Measurements from ENCODE around the gene KDM1B. TPM values are rescaled to one million over a fixed set of nuclear protein-coding genes. Genes with fewer than 3 reads are reported as not detected.
"Not testable (repeated sequence)": the region's sequence is repeated elsewhere in the genome, so short reads cannot be mapped to it uniquely, and the experiment has no call there.

Gene KDM1B
- total and polyA plus RNA-seq, 2 experiments from 2014 or later: 3.8 to 9.0 TPM

- TF ChIP-seq JUNB (IDR thresholded peaks at IDR 0.05; ENCODE audit: unreplicated experiment) (no peak), NANOG (IDR thresholded peaks at IDR 0.05; ENCODE audit: borderline replicate concordance) (no peak), EZH2phosphoT487 (IDR thresholded peaks at IDR 0.05; ENCODE audit: unreplicated experiment) (no peak), POLR2AphosphoS5 (IDR thresholded peaks at IDR 0.05; ENCODE audit: low read depth) (no peak), CTCF (conservative IDR thresholded peaks at IDR 0.05; ENCODE audit: low read depth in 2 of 2) (no peak), CREB1 (CRISPR knock-in tag; IDR thresholded peaks at IDR 0.05; ENCODE audit: low read depth) (no peak), ETS1 (IDR thresholded peaks at IDR 0.05) (no peak), STAT1 (IDR thresholded peaks at IDR 0.05; ENCODE audit: unreplicated experiment) (no peak)
These were observed 7.6 kb upstream of the KDM1B start (continued) for GRCh38 chr6:18147616-18148015.

- ATAC-seq: no peak
These were observed 6.8 kb upstream of the KDM1B start for GRCh38 chr6:18148304-18149025.

GRCh38 chr6:18151391-18151790 is 3.8 kb upstream of the KDM1B start:
- not testable (repeated sequence) for H3K36me3 ChIP-seq (ENCODE audit: insufficient read depth); H3F3A ChIP-seq (replicated peaks; ENCODE audit: low read depth); H3K9me2 ChIP-seq (ENCODE audit: insufficient read depth); H3K27ac ChIP-seq (ENCODE audit: low read depth); H4K20me1 ChIP-seq (replicated peaks; ENCODE audit: insufficient read depth); H3K4me2 ChIP-seq; H3K9me3 Mint-ChIP-seq; H3K27me3 ChIP-seq (ENCODE audit: insufficient read depth); H3K27ac Mint-ChIP-seq; H3K4me3 ChIP-seq; ATAC-seq; H3K27me3 Mint-ChIP-seq (ENCODE audit: insufficient read depth, low read depth, poor library complexity); DNase-seq (ENCODE audit: low spot score); H3K4me3 Mint-ChIP-seq; H2AFZ ChIP-seq; H3K36me3 Mint-ChIP-seq (ENCODE audit: low read depth); H3K79me2 ChIP-seq (replicated peaks; ENCODE audit: insufficient read depth)
- H3K4me1 Mint-ChIP-seq: peaks cover 16% of the 10 kb centered on the region
- H3K4me1 ChIP-seq (ENCODE audit: insufficient read depth): peaks cover 16% of the 10 kb centered on the region

More at GRCh38 chr6:18148304-18149025, 6.8 kb upstream of the KDM1B start:
- no peak for TF ChIP-seq POLR2AphosphoS5 (IDR thresholded peaks at IDR 0.05; ENCODE audit: low read depth)
- no peak for TF ChIP-seq CREB1 (CRISPR knock-in tag; IDR thresholded peaks at IDR 0.05; ENCODE audit: low read depth)
- no peak for TF ChIP-seq ZNF331 (CRISPR knock-in tag; IDR thresholded peaks at IDR 0.05; ENCODE audit: low read depth)
- Histone ChIP-seq H3F3A (replicated peaks; ENCODE audit: low read depth) (no peaks in the 10 kb centered on the region), H2AFZ (no peak overlapping the region), H3K4me1 (ENCODE audit: insufficient read depth) (peaks cover 6% of the 10 kb centered on the region), H3K79me2 (replicated peaks; ENCODE audit: insufficient read depth) (peaks cover 3% of the 10 kb centered on the region; the same call in 1 of the 2 replicates), H4K20me1 (replicated peaks; ENCODE audit: insufficient read depth) (no peaks in the 10 kb centered on the region), H3K27ac (ENCODE audit: low read depth) (no peak overlapping the region), H3K4me3 (no peak overlapping the region), H3K9me2 (ENCODE audit: insufficient read depth) (no peaks in the 10 kb centered on the region), H3K27me3 (ENCODE audit: insufficient read depth) (no peaks in the 10 kb centered on the region), H3K36me3 (ENCODE audit: insufficient read depth) (no peaks in the 10 kb centered on the region; the same call in 1 of the 2 replicates), H3K4me2 (no peak overlapping the region)
- Mint-ChIP-seq H3K4me1 (peaks cover 10% of the 10 kb centered on the region), H3K36me3 (ENCODE audit: low read depth) (peaks cover 10% of the 10 kb centered on the region; the same call in 1 of the 3 replicates), H3K27ac (no peak overlapping the region), H3K4me3 (no peak overlapping the region), H3K9me3 (no peaks in the 10 kb centered on the region), H3K27me3 (ENCODE audit: insufficient read depth, low read depth, poor library complexity) (peaks cover 2% of the 10 kb centered on the region)
- DNase-seq (ENCODE audit: low spot score): no peak

All from GM23338 (cell line).